HepG2 (cell line): ENCODE data around the gene ZBTB25. TPM values are rescaled to one million over a fixed set of nuclear protein-coding genes. Genes with fewer than 3 reads are reported as not detected.

Experiments
- ATAC-seq: fragments of 200-7000 bp; cut with Tn5 transposase; 3 replicates; pipeline ENCODE4 v1.9.1; 2020; ENCODE audit warnings: mild to moderate bottlenecking, moderate library complexity
- BruUV-seq: library from RNA; stranded (reverse); fragments of 400-500 nt; replicated peaks from 2 replicates; lab custom pipeline; 2021; lab: Mats Ljungman, UMichigan
- CTCF ChIA-PET: fragments of 300-600 bp; formaldehyde crosslinking; extraction: SDS; loops from one replicate; lab custom pipeline; 2021; ENCODE audit warnings: low total read pairs, inconsistent platforms, low intra/inter-chr PET ratio; lab: Yijun Ruan, JAX
- POLR2A ChIA-PET: fragments of 350-600 bp; sonication (Branson Sonifier 250); formaldehyde crosslinking; loops from one replicate; lab custom pipeline; 2020; ENCODE audit warnings: antibody characterized with exemption, inconsistent platforms; lab: Yijun Ruan, JAX
- DNase-seq: peaks from one replicate; pipeline ENCODE4 v3.0.0-alpha.2; 2015; ENCODE audit warnings: low spot score
- FAIRE-seq: peaks from 3 replicates; lab custom pipeline; 2011; peaks lifted over from hg19 to GRCh38; lab: Jason Lieb, UNC
- H2AFZ ChIP-seq: one replicate; pipeline ENCODE4 v1.6.1; 2011; ENCODE audit warnings: low read length, inconsistent platforms
- H3K27ac ChIP-seq: fragments of 300-600 bp; 3 replicates; pipeline ENCODE4 v1.8.0; 2011; ENCODE audit warnings: mixed run types, mild to moderate bottlenecking, mixed read lengths, low read length, inconsistent platforms; ENCODE audit not compliant: insufficient read depth; ENCODE audit errors: extremely low read length
- H3K27me3 ChIP-seq, 2 experiments: fragments of 200-600 bp in 1 of 2; 2 replicates in 1 of 2; 3 replicates in 1 of 2; pipeline versions ENCODE4 v1.6.0 to v1.8.0; 2011; ENCODE audit warnings: low read length in 2 of 2, mild to moderate bottlenecking in 2 of 2, moderate library complexity in 2 of 2, inconsistent platforms in 1 of 2; ENCODE audit not compliant: insufficient read depth in 2 of 2, control insufficient read depth in 1 of 2
- H3K36me3 ChIP-seq, 2 experiments: fragments of 200-600 bp in 1 of 2; replicated peaks in 1 of 2; 2 replicates in 1 of 2; 3 replicates in 1 of 2; pipeline versions ENCODE4 v1.5.1 to v1.8.0; 2011; ENCODE audit warnings: low read length in 2 of 2, inconsistent platforms in 1 of 2; ENCODE audit not compliant: insufficient read depth in 2 of 2, control insufficient read depth in 1 of 2
- H3K4me1 ChIP-seq: 2 replicates; pipeline ENCODE4 v1.5.1; 2012; ENCODE audit warnings: low read length, inconsistent platforms; ENCODE audit not compliant: insufficient read depth
- H3K4me2 ChIP-seq: 2 replicates; pipeline ENCODE4 v1.6.0; 2011; ENCODE audit warnings: low read depth, low read length, inconsistent platforms
- H3K4me3 ChIP-seq, 3 experiments: fragments of 200-600 bp in 1 of 3; sonication (generic), shearing (Covaris generic) in 1 of 3; replicated peaks in 1 of 3; 2 replicates each; pipeline ENCODE4 v1.5.1; 2011 to 2016; ENCODE audit warnings: low read length in 3 of 3, inconsistent platforms in 2 of 3, low read depth in 2 of 3, mild to moderate bottlenecking in 2 of 3, control low read depth in 1 of 3, mixed read lengths in 1 of 3; ENCODE audit not compliant: insufficient read depth in 1 of 3
- H3K79me2 ChIP-seq: one replicate; pipeline ENCODE4 v1.6.1; 2011; ENCODE audit warnings: low read length, inconsistent platforms; ENCODE audit not compliant: insufficient read depth
- H3K9ac ChIP-seq: 2 replicates; pipeline ENCODE4 v1.6.0; 2011; ENCODE audit warnings: mild to moderate bottlenecking, low read depth, low read length, inconsistent platforms; ENCODE audit not compliant: insufficient read depth
- H3K9me3 ChIP-seq: 2 replicates; pipeline ENCODE4 v1.5.1; 2012; ENCODE audit warnings: mild to moderate bottlenecking, low read length
- H4K20me1 ChIP-seq: 2 replicates; pipeline ENCODE4 v1.6.0; 2011; ENCODE audit warnings: inconsistent platforms, mild to moderate bottlenecking, low read length, moderate library complexity; ENCODE audit not compliant: insufficient read depth
- DPF2 ChIP-seq: sonication (generic); formaldehyde crosslinking; IDR thresholded peaks from 2 replicates; pipeline ENCODE4 v1.4.0; 2020; ENCODE audit warnings: mild to moderate bottlenecking, low read depth, missing genetic modification reagents, borderline replicate concordance
- MTA3 ChIP-seq: sonication (generic); formaldehyde crosslinking; IDR thresholded peaks from 2 replicates; pipeline ENCODE4 v1.4.0; 2020; ENCODE audit warnings: missing genetic modification reagents
- MYC ChIP-seq: sonication (generic); formaldehyde crosslinking; IDR thresholded peaks from 2 replicates; pipeline ENCODE4 v1.9.0; 2021; ENCODE audit warnings: missing genetic modification reagents, borderline replicate concordance
- SRSF1 ChIP-seq: fragments of 200-400 bp; formaldehyde crosslinking; optimal IDR thresholded peaks from 2 replicates; pipeline ENCODE3; 2017; ENCODE audit warnings: mild to moderate bottlenecking, low read depth, low read length, moderate library complexity
- TBP ChIP-seq: sonication (generic); formaldehyde crosslinking; IDR thresholded peaks from 2 replicates; pipeline ENCODE4 v1.5.0; 2020; ENCODE audit warnings: missing genetic modification reagents
- TBX3 ChIP-seq: fragments of 450-650 bp; IDR thresholded peaks from 2 replicates; pipeline ENCODE4 v1.6.1; 2017; ENCODE audit warnings: antibody characterized with exemption, mild to moderate bottlenecking, inconsistent platforms, borderline replicate concordance
- ZFP90 ChIP-seq: sonication (generic); formaldehyde crosslinking; IDR thresholded peaks from 2 replicates; pipeline ENCODE4 v1.8.0; 2022; ENCODE audit warnings: missing genetic modification reagents, mild to moderate bottlenecking, inconsistent platforms, borderline replicate concordance
- ZNF318 ChIP-seq: sonication (generic); formaldehyde crosslinking; IDR thresholded peaks from 2 replicates; pipeline ENCODE4 v1.4.0; 2020; ENCODE audit warnings: mild to moderate bottlenecking, missing genetic modification reagents
- ZNF329 ChIP-seq: sonication (generic); formaldehyde crosslinking; IDR thresholded peaks from 2 replicates; pipeline ENCODE4 v1.9.0; 2021; ENCODE audit warnings: low read depth, mild to moderate bottlenecking, missing genetic modification reagents
- ZNF510 ChIP-seq: sonication (generic); formaldehyde crosslinking; IDR thresholded peaks from 2 replicates; pipeline ENCODE4 v1.4.0; 2020; ENCODE audit warnings: low read depth, mild to moderate bottlenecking, missing genetic modification reagents
- ZSCAN29 ChIP-seq: sonication (generic); formaldehyde crosslinking; conservative IDR thresholded peaks from 2 replicates; pipeline ENCODE4 v1.4.0; 2020; ENCODE audit warnings: mild to moderate bottlenecking, missing genetic modification reagents
- in situ Hi-C: cut with HindIII; loops from 2 replicates; pipeline ENCODE4 v1.10.0; 2017; ENCODE audit warnings: low pct_unique_long_range_greater_than_20kb; ENCODE audit not compliant: extremely low pct_ligation_motif_present
- intact Hi-C: fragments of 100-400 bp; cut with micrococcal nuclease; formaldehyde crosslinking; loops from one replicate; pipeline ENCODE4 v1.10.0; 2022; ENCODE audit not compliant: unreplicated experiment
- polyA plus RNA-seq, 8 experiments: library from polyadenylated mRNA; depleted of rRNA in 3 of 8; stranded (reverse) in 7 of 8; unstranded in 1 of 8; fragments of >200 nt; fragmentation: Illumina TruSeq in 4 of 8; extraction: Trizol in 4 of 8; gene quantifications; 2 replicates each; pipeline versions ENCODE4 v1.2.1 to v1.2.3, GENCODE V29; 2011 to 2016; ENCODE audit warnings: low read depth in 4 of 8, missing spikeins in 1 of 8, mixed read lengths in 1 of 8; ENCODE audit not compliant: insufficient read depth in 1 of 8
- total RNA-seq, 5 experiments: library from RNA; depleted of rRNA; stranded (reverse); fragments of >200 nt; fragmentation: Illumina TruSeq; extraction: Trizol; gene quantifications; 2 replicates each; pipeline ENCODE4 v1.2.3, GENCODE V29; 2016; ENCODE audit warnings: low read depth in 1 of 5

Gene ZBTB25
- total and polyA plus RNA-seq, 2 of the 13 experiments (the other 11 are each of a cell fraction or from before 2014, with no cell fraction given): 3.5 to 7.6 TPM

GRCh38 chr14:64496764-64497163 lies 6.9 kb downstream of the ZBTB25 start:
- intact Hi-C loops: no loop called here
- DNase-seq (no peak), FAIRE-seq (no peak), ATAC-seq (no peak)
- no peak overlapping the region for H3K9ac ChIP-seq
- no TSS peak for BruUV-seq
- peaks cover 22% of the 10 kb centered on the region for H3K4me1 ChIP-seq
- no peak overlapping the region for H3K4me2 ChIP-seq
- H3K9me3 ChIP-seq: no peaks in the 10 kb centered on the region
- H3K4me3 ChIP-seq: no peak overlapping the region
- no peaks in the 10 kb centered on the region for H3K27me3 ChIP-seq
- no peaks in the 10 kb centered on the region for H4K20me1 ChIP-seq
- no peak overlapping the region for H3K27ac ChIP-seq
- TF ChIP-seq SRSF1: no peak
- 0 out of 5 replicates have a peak, but pooled peaks cover 0 to 2% of the 10 kb centered on the region in 2 experiments for H3K36me3 ChIP-seq
- in situ Hi-C loops: no loop called here
- no peaks in the 10 kb centered on the region for H3K79me2 ChIP-seq
- CTCF ChIA-PET: no interaction called here
- no peak overlapping the region for H2AFZ ChIP-seq
- POLR2A ChIA-PET: no interaction called here

- Histone ChIP-seq H3K9me3 (no peaks in the 10 kb centered on the region), H2AFZ (no peak overlapping the region), H4K20me1 (no peaks in the 10 kb centered on the region), H3K4me3 (no peak overlapping the region), H3K79me2 (no peaks in the 10 kb centered on the region), H3K27me3 (no peaks in the 10 kb centered on the region), H3K36me3 (0 out of 5 replicates have a peak, but pooled peaks cover 0 to 2% of the 10 kb centered on the region in 2 experiments), H3K4me2 (no peak overlapping the region), H3K4me1 (peaks cover 7% of the 10 kb centered on the region)
- ChIA-PET POLR2A (interaction anchor here (0.6 to 1.1 kb wide), 2 partner anchors 9 to 520 kb away, joined by 3 to 4 read pairs; partner anchors contain the start of gene ZBTB1), CTCF (no interaction called here)
- FAIRE-seq (no peak), DNase-seq (no peak), ATAC-seq (no peak)
- no TSS peak for BruUV-seq
- in situ Hi-C loops: no loop called here
- TF ChIP-seq DPF2: no peak
- TF ChIP-seq MYC (CRISPR knock-in tag): no peak
- no peak for TF ChIP-seq TBP
- TF ChIP-seq TBX3: no peak
- no peak for TF ChIP-seq ZNF510 (CRISPR knock-in tag)
- no peak for TF ChIP-seq ZNF318
- TF ChIP-seq ZFP90 (CRISPR knock-in tag): no peak
- TF ChIP-seq ZSCAN29 (CRISPR knock-in tag): no peak
- no peak for TF ChIP-seq MTA3 (CRISPR knock-in tag)
- TF ChIP-seq ZNF329 (CRISPR knock-in tag): no peak
- TF ChIP-seq, all 625 proteins: peak for 0
- intact Hi-C loops: no loop called here
- Histone ChIP-seq H3K9ac (no peak overlapping the region), H3K27ac (no peak overlapping the region)
These were observed 8.4 kb downstream of the ZBTB25 start for GRCh38 chr14:64495252-64495651.
